ENCODE measurements around the gene MEA1.

MEA1 gene

GRCh38 chr6:43007126-43007525 lies 6.6 kb downstream of the MEA1 start:
- Histone ChIP-seq H3K4me1 (ENCODE audit: control insufficient read depth, insufficient read depth, low read length) (0 out of 2 replicates have a peak, but pooled peaks cover under 1% of the 10 kb centered on the region), H3K9me3 (ENCODE audit: control insufficient read depth, insufficient read depth, low read depth, low read length) (no peaks in the 10 kb centered on the region), H3K4me3 (ENCODE audit: low read depth, low read length) (no peak overlapping the region), H3K27ac (ENCODE audit: extremely low read depth, low read depth, low read length) (no peak overlapping the region), H3K36me3 (ENCODE audit: control insufficient read depth in 2 of 2, insufficient read depth in 1 of 2, low read length in 2 of 2) (peaks cover 46 to 67% of the 10 kb centered on the region in 2 experiments)
- POLR2A ChIA-PET: interaction anchor here (1.5 to 1.9 kb wide), 3 partner anchors 11 to 28 kb away, joined by 3 to 10 read pairs (median 6); partner anchors contain the start of genes PEX6 and PPP2R5D
- CTCF ChIA-PET: interaction anchor here (0.6 to 4.5 kb wide), 6 partner anchors 19 to 499 kb away, joined by 3 to 30 read pairs (median 4); partner anchors contain the start of gene DNPH1
- TF ChIP-seq KLF8 (tag by site-specific recombination; IDR thresholded peaks at IDR 0.05): no peak
- no peak for TF ChIP-seq ZNF610 (tag by site-specific recombination; IDR thresholded peaks at IDR 0.05; ENCODE audit: borderline replicate concordance)
- no peak for TF ChIP-seq YY2 (tag by site-specific recombination; IDR thresholded peaks at IDR 0.05)
- TF ChIP-seq SALL2 (tag by site-specific recombination; IDR thresholded peaks at IDR 0.05; ENCODE audit: borderline replicate concordance): no peak
- no peak for TF ChIP-seq ZNF280C (tag by site-specific recombination; IDR thresholded peaks at IDR 0.05)
- TF ChIP-seq ZNF148 (tag by site-specific recombination; IDR thresholded peaks at IDR 0.05; ENCODE audit: borderline replicate concordance): no peak
- TF ChIP-seq PRDM1 (tag by site-specific recombination; IDR thresholded peaks at IDR 0.05): no peak
- no peak for TF ChIP-seq PBX3 (CRISPR knock-in tag; IDR thresholded peaks at IDR 0.05)
- TF ChIP-seq ZNF184 (tag by site-specific recombination; IDR thresholded peaks at IDR 0.05): no peak
- TF ChIP-seq SCRT2 (tag by site-specific recombination; IDR thresholded peaks at IDR 0.05): no peak
- no peak for TF ChIP-seq PRDM10 (tag by site-specific recombination; IDR thresholded peaks at IDR 0.05)
- no peak for TF ChIP-seq PRDM2 (tag by site-specific recombination; IDR thresholded peaks at IDR 0.05; ENCODE audit: borderline replicate concordance)
- no peak for TF ChIP-seq ZNF792 (tag by site-specific recombination; IDR thresholded peaks at IDR 0.05)
- no peak for TF ChIP-seq ZNF354C (tag by site-specific recombination; IDR thresholded peaks at IDR 0.05; ENCODE audit: borderline replicate concordance, low read depth)
- TF ChIP-seq ZNF404 (tag by site-specific recombination; IDR thresholded peaks at IDR 0.05): no peak
- no peak for TF ChIP-seq ZNF549 (tag by site-specific recombination; IDR thresholded peaks at IDR 0.05)
- no peak for TF ChIP-seq ZNF677 (tag by site-specific recombination; IDR thresholded peaks at IDR 0.05)
- no peak for TF ChIP-seq KLF17 (tag by site-specific recombination; IDR thresholded peaks at IDR 0.05)
